VCaP (cell line): ENCODE measurements around the gene PRRT1.

Source experiments
- H3K27ac ChIP-seq: fragments of 450-650 bp; 2 replicates; pipeline ENCODE4 v1.5.1; 2017
- CTCF ChIP-seq: fragments of 450-650 bp; conservative IDR thresholded peaks from 2 replicates; pipeline ENCODE4 v1.5.1; 2017; ENCODE audit warnings: mild to moderate bottlenecking, moderate library complexity

PRRT1 gene

GRCh38 chr6:32178547-32179440, 27.1 kb upstream of the PRRT1 start:
- no peak for TF ChIP-seq CTCF
- peak overlapping the region; percentile 92 for H3K27ac ChIP-seq

DNA sequence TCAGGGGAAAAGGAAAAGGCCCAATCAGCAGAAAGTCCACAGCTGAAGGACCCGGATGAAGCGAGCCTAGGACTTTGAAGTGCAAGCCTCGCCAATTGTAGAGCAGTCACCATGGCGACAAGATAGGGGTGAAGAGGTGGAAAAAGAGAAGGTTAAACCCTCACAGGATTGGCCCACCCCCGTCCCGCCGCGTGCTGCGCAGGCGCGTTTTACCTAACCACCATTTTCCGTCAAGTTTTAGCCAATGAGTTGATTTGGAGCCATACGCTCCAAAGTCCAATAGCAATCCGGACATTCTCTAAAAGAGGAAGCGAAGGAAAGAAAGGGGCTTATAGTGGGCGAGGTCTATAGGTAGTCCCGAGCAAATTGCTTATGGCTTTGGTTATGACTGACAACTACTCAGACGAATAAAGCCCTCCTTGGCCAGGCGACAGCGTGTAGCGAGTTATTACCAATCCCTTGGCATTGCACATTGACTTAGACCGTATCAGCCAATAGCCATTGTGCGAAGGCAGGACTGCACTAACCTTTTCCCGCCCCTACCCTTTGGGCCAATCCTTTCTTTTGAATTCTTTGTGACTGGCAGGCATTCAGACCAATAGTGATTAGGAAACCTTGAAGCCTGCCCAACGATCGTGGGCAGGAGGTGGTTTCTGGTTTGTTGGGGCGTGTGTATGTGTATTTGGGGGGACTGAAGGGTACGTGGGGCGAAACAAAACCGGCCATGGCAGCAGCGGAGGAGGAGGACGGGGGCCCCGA, 26.2 kb upstream of the PRRT1 start, which contains the start of gene RNF5:
Gene RNF5 (plus strand): TSS at position 618 of the 759 bp plus-strand sequence. CDS start 107 bp downstream, at position 725.
- H3K27ac ChIP-seq = peak within 1 kb of the TSS; percentile 92
- TF ChIP-seq CTCF = no peak

GRCh38 chr6:32177183-32177787, 25.5 kb upstream of the PRRT1 start:
- peak overlapping the region; percentile 92 for H3K27ac ChIP-seq
- TF ChIP-seq CTCF = no peak

DNA sequence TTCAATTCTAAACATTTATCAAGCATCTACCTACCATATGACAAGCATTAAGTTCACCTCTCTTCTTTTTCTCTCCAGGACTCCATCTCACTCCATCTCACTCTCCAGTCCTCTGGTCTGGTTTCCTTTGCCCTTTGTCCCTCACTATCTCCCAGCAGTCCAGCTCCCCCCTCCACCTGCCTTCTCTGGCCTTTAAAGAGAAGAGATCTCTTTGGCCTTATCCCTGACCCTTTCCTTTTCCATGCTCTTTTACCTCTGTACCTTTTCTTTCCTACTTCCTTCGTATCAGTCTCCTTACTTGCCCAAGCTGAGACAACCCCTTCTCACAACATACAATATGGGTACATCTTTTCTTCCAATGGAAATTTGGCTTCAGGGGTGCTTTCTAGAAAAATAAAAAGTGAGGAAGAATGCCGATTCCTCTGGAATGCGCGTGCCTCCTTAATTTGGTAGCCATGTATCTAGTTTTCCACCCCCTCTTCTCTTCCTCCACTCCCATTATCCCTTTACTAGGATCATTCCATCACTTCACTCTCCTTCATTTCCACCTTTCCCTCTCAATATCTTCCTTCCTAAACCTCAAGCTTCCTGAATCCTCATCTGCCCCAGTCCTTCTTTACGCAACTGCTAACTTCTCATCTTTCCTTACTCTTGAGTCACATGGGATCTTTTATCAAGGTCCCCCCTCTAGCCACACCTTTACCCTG, 24.9 kb upstream of the PRRT1 start:
- TF ChIP-seq CTCF = no peak
- H3K27ac ChIP-seq = peak overlapping the region; percentile 92

GRCh38 chr6:32175711-32176475, 24.2 kb upstream of the PRRT1 start, which contains the start of gene AGPAT1:
Gene AGPAT1 (minus strand): TSS chr6:32176084. CDS start chr6:32171496, 4,588 bp downstream.
- TF ChIP-seq CTCF = no peak
- H3K27ac ChIP-seq = peak within 1 kb of the TSS; percentile 92

- TF ChIP-seq CTCF = no peak
- H3K27ac ChIP-seq = peak overlapping the region; percentile 92; the same call in 1 of the 2 replicates
These were observed 23.6 kb upstream of the PRRT1 start for GRCh38 chr6:32175322-32175710.
